ENCODE results near the gene CCR8. TPM values are rescaled to one million over a fixed set of nuclear protein-coding genes. Genes with fewer than 3 reads are reported as not detected.
"Not testable (repeated sequence)": the region's sequence is repeated elsewhere in the genome, so short reads cannot be mapped to it uniquely, and the experiment has no call there.

CCR8 gene
- total RNA-seq, 1 donor from 2014 or later = not detected

DNA sequence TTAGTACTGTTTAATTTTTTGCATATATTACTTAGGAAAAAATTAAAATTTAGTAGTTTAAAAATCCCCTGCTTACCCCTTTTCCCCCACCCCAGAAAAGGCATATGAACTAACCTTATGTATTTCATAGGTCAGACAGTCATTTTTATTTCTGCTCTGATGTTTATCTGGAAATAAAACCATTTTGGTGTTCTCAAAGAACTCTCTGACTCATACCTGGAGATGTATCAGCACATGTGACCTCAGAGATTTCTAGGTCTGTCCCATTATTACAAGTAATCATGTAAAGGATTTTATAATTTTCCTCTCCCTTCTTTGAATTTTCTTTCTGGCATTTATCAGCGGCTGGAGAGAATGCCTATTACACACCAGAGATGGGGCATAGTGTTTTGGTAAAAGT, 14.1 kb upstream of the CCR8 start:
- no peak for DNase-seq (ENCODE audit: low read depth, low spot score)
- Mint-ChIP-seq H3K27me3 (ENCODE audit: low read depth) (peaks cover 11% of the 10 kb centered on the region), H3K4me3 (no peak overlapping the region), H3K36me3 (ENCODE audit: low read depth) (peaks cover 5% of the 10 kb centered on the region), H3K27ac (ENCODE audit: unreplicated experiment) (no peak overlapping the region), H3K4me1 (no peaks in the 10 kb centered on the region), H3K9me3 (peaks cover 18% of the 10 kb centered on the region)
- no peak for TF ChIP-seq CTCF (conservative IDR thresholded peaks at IDR 0.05)

DNA sequence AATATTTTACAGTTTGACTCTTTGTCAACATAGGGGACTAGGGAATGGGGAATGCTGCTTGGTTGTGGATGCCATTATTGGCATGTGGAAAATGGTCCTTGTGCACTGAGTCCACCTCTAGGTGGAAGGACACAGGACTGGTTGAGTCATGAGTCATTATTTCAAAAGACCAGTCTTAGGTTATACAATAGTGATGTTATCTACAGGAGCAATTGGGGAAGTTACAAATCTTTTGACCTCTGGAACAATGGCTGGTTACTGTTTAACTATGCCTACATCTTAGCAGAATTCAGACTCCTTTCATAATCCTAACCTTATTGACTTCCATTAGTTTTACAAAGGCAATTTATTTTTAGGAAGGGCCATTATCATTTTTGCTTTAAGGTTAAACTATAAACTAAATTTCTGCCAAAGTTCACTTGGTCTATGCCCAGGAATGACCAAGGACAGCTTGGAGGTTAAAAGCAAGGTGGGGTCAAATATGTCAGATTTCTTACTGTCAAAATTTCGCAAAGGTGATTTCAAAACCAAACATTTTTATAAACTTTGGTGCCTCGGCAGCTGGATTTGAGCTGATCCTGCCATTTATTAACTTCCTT, 11.8 kb upstream of the CCR8 start:
- H3K27ac Mint-ChIP-seq (ENCODE audit: unreplicated experiment) = no peak overlapping the region

DNA sequence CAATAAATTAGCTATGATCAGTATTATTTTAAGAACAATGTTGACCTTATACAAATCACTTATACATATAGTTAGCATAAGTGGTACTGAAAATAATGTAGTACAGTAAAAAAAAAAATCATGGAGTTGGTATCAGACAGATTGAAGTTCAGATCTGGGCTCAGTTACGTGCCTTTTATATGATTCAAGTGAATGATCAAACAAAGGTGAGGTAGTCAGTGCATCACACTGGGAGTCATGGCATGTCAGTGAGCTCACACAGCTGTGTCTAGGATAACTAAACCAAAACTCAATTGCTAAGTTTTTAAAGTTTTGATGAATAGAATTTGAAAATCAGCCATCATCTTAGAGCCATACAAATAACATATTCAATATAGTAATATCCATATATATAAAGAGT, 11.2 kb upstream of the CCR8 start:
- Mint-ChIP-seq H3K4me1 (no peaks in the 10 kb centered on the region), H3K36me3 (ENCODE audit: low read depth) (peaks cover 5% of the 10 kb centered on the region)

More for the DNA sequence above, 11.8 kb upstream of the CCR8 start:
- H3K9me3 Mint-ChIP-seq = peaks cover 18% of the 10 kb centered on the region
- no peak overlapping the region for H3K4me3 Mint-ChIP-seq
- H3K4me1 Mint-ChIP-seq = no peaks in the 10 kb centered on the region
- H3K36me3 Mint-ChIP-seq (ENCODE audit: low read depth) = peaks cover 5% of the 10 kb centered on the region
- no peak for DNase-seq (ENCODE audit: low read depth, low spot score)
- no peak for TF ChIP-seq CTCF (conservative IDR thresholded peaks at IDR 0.05)
- peaks cover 9% of the 10 kb centered on the region for H3K27me3 Mint-ChIP-seq (ENCODE audit: low read depth)

GRCh38 chr3:39319249-39319648, 10.3 kb upstream of the CCR8 start:
- no peak for DNase-seq (ENCODE audit: low read depth, low spot score)
- H3K4me3 Mint-ChIP-seq = no peak overlapping the region
- no peak overlapping the region for H3K27ac Mint-ChIP-seq (ENCODE audit: unreplicated experiment)
- no peaks in the 10 kb centered on the region for H3K4me1 Mint-ChIP-seq
- peaks cover 16% of the 10 kb centered on the region for H3K9me3 Mint-ChIP-seq
- peaks cover 5% of the 10 kb centered on the region for H3K36me3 Mint-ChIP-seq (ENCODE audit: low read depth)
- no peak for TF ChIP-seq CTCF (conservative IDR thresholded peaks at IDR 0.05)
- H3K27me3 Mint-ChIP-seq (ENCODE audit: low read depth) = peaks cover 9% of the 10 kb centered on the region

More for the DNA sequence above, 11.2 kb upstream of the CCR8 start:
- H3K4me3 Mint-ChIP-seq = no peak overlapping the region
- peaks cover 9% of the 10 kb centered on the region for H3K27me3 Mint-ChIP-seq (ENCODE audit: low read depth)
- H3K9me3 Mint-ChIP-seq = peaks cover 18% of the 10 kb centered on the region
- no peak for TF ChIP-seq CTCF (conservative IDR thresholded peaks at IDR 0.05)
- H3K27ac Mint-ChIP-seq (ENCODE audit: unreplicated experiment) = no peak overlapping the region
- no peak for DNase-seq (ENCODE audit: low read depth, low spot score)

DNA sequence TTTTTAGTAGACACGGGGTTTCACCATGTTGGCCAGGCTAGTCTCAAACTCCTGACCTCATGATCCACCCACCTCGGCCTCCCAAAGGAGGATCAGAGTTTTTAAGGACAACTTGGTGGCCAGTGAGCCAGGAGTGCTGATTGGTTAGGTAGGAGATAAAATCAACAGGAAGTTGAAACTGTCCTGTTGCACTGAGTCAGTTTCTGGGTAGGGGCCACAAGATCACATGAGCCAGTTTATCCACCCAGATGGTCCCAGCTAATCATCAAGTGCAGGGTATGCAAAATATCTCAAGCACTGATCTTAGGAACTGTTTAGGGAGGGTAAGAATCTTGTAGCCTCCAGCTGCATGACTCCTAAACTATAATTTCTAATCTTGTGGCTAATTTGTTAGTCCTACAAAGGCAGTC, 7.9 kb upstream of the CCR8 start:
- not testable (repeated sequence) for H3K36me3 Mint-ChIP-seq (ENCODE audit: low read depth); DNase-seq (ENCODE audit: low read depth, low spot score); H3K4me1 Mint-ChIP-seq; H3K4me3 Mint-ChIP-seq; H3K27ac Mint-ChIP-seq (ENCODE audit: unreplicated experiment); H3K27me3 Mint-ChIP-seq (ENCODE audit: low read depth)
- peaks cover 11% of the 10 kb centered on the region for H3K9me3 Mint-ChIP-seq

GRCh38 chr3:39322209-39322715, 7.2 kb upstream of the CCR8 start:
- H3K27ac Mint-ChIP-seq (ENCODE audit: unreplicated experiment); H3K36me3 Mint-ChIP-seq (ENCODE audit: low read depth); H3K27me3 Mint-ChIP-seq (ENCODE audit: low read depth); H3K4me1 Mint-ChIP-seq; H3K4me3 Mint-ChIP-seq; H3K9me3 Mint-ChIP-seq; DNase-seq (ENCODE audit: low read depth, low spot score): not testable (repeated sequence)
